SW480 (cell line): ENCODE measurements around the gene NEGR1.

Experiments used
- DNase-seq: peaks from one replicate; pipeline ENCODE4 v3.0.0-alpha.2; 2016; ENCODE audit warnings: low spot score

The NEGR1 gene

GRCh38 chr1:72023063-72023930 lies 259.0 kb downstream of the NEGR1 start:
- no peak for DNase-seq

DNA sequence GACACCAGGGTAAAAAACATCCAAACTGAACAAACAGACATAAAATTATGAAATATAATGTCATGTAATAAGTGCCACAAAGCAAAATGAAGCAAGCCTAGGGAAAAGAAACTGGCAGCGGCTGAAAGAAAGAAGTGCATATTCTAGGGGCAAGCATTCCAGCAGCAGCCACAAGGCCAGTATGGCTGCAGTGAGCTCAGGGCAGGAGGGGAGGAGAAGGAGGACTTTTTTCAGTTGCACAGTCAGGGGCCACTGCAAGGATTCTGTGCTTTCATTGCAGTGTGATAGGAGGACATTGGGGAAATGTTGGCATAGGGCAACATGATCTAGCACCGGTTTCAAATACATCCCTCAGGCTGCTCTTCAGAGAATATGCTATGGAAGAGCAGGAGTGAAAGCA lies 263.8 kb downstream of the NEGR1 start:
- DNase-seq = no peak

GRCh38 chr1:72015006-72015405 lies 267.3 kb downstream of the NEGR1 start:
- DNase-seq = no peak

GRCh38 chr1:72013161-72013560 lies 269.2 kb downstream of the NEGR1 start:
- no peak for DNase-seq

GRCh38 chr1:72011721-72012120 lies 270.6 kb downstream of the NEGR1 start:
- DNase-seq = no peak

- DNase-seq = no peak
Observed at GRCh38 chr1:72010094-72010431, 272.3 kb downstream of the NEGR1 start.

GRCh38 chr1:72009173-72010093 lies 272.9 kb downstream of the NEGR1 start:
- DNase-seq = no peak

DNA sequence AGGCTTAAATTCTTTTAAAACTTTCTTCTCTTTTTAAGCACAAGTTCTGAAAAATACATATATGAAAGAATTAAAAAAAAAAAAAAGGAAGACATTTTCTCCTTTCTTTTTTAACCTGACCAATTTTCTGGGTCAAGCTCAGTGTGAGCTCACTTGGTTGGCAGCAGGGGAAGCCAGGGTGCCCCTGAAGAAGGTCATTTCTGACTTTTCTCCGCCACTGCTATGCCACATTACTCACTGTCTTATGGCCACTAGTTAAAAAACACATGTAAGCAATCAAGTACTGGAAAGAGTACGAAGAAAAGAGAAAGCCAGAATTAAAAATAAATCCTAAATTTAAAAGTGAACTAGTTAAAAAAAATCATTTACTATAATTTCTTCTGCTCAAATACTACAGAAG lies 275.0 kb downstream of the NEGR1 start:
- DNase-seq = no peak

DNA sequence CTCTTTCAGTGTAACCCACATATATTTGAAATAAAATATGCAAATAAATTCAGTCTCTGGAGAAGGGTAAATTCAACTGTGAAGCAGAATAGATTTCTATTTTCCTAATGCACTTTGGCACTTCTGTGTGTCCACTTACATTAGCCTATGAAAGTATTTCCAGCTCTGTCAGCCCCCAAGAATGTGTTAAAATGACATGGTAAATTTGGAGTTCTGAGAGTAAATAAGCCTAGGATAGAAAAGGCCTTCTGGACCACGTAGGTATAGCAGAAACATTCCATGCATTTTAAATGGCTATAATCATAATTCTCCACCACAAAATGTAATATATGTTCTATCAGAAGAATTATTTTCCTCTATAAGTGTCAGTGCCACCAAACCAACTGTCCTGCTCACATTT lies 276.2 kb downstream of the NEGR1 start:
- no peak for DNase-seq

DNA sequence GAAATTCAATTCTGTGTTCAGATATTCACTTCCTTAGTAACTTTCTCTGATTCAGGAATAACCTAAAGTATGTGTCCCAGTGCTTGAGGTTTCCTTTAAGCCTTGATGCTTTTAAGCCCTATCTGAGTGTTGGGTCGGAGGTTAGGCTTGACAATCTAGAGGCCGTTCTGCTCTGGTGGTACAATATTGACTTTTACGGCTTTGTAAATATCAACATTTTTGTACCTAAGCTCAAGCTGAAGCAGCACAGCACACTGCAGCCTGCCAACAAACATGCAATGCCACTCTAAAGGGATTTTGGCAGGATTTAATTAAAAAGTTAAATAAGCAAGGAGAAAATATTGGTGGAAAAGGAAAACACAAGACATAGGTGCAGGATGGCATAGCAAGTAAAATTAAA lies 279.2 kb downstream of the NEGR1 start:
- DNase-seq = no peak

GRCh38 chr1:72000809-72001208 lies 281.5 kb downstream of the NEGR1 start:
- DNase-seq = no peak

- DNase-seq = no peak
Observed at GRCh38 chr1:71994646-71995045, 287.7 kb downstream of the NEGR1 start.

- DNase-seq = no peak
Observed at GRCh38 chr1:71987181-71987580, 295.2 kb downstream of the NEGR1 start.

GRCh38 chr1:71986160-71986559 lies 296.2 kb downstream of the NEGR1 start:
- DNase-seq = no peak

DNA sequence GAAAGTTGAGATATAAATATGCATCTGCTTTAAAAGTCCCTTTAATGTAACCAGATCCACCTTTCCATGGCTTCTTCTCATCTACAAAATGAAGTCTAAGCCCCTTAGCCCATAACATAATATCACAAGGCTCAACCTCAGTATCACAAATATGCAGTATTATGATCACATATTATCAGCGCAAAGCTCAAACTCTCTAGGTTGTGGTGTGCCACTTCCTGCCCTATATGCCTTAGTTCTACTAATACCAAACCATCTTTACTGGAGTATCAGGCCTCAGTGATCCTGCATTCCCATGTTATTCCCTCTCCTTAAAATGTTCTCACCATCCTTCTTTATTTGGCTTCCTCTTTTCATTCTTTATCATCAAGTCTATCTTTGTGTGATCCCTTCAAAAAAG lies 301.8 kb downstream of the NEGR1 start:
- no peak for DNase-seq

GRCh38 chr1:71979882-71980281 lies 302.5 kb downstream of the NEGR1 start:
- no peak for DNase-seq

DNA sequence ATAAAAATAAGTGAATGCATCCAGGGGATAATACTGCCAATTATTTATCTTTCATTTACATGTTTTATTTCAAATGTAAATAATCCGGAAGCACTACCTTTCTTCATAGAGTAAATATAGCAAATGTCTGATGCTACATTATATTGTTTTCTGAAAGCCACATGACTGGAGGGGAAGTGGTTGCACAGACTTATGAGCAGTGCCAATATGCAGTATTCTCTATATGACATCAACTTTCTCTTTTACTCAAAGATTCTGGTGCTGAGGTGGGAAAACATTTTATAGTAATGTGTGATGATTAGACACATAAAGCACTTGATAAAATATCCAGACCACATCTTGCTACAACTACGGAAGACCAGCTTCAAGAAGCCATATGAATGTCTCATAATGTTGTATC lies 314.7 kb downstream of the NEGR1 start:
- DNase-seq = no peak

DNA sequence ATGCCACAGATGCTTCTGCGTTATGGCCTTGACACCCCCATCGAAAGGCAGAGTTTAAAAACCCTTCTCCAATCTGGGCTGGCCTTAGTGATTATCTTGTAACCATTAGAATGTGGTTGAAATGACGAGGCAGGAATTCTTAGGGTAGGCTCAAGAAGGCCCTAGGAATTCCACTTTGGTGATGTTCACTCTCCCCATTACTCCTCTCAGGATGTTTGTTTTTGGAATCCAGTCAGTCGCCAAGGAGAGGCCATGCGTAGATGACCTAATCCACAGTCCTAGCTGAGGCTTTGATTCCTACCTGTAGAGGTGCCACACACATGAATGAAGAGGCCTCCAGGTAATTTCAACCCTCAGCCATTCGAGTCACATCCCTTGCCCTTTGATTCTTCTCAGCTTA lies 318.2 kb downstream of the NEGR1 start:
- DNase-seq = no peak

DNA sequence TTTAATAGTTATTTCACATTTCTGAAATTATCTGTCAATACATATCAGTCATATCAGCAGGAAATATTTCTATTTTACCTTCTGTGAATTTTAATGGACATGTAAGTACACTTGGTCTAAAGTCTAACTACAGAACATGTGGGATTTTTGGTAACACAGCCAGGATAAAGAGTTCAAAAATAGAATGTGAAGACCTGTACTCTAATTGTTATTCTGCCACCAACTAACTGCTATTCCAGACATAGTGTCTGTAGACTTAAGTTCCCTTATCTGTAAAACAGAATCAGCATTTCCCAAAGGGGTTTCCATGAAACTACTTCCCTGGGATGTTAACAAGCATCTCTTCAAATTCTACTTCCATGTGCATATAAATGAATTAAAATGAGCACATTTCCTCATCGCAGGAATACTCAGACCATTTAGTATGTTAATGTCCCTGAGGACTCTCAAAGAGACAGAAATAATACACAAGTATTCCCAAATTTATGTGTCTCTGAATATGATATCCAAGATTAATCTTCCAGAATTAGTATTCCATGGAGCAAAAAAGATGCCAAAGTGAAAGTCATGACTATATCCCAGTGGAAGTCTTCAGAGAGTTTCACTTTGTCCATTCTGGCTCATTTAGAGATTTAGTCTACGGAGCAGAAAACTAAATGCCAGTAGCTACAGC lies 325.6 kb downstream of the NEGR1 start:
- DNase-seq = no peak

GRCh38 chr1:71950579-71950978 lies 331.8 kb downstream of the NEGR1 start:
- DNase-seq = no peak

DNA sequence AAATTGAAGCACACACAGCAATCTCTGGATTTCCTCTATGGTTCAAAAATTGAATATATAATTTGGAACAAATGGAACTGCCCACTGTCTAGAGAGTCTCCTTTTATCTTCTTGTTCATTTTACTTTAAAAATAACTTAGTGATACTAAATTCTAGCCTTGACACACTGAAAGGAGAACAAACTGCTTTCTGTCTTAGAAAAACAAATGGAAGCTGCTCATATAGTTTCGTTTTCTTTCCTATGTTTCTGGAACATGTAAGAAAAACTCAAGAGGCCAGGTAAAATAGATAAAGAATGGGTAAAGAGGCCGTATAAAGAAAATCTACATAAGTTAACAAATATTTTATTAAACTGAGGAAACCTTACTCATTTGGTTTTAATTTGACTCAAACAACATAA lies 332.7 kb downstream of the NEGR1 start:
- no peak for DNase-seq

- DNase-seq = no peak
Observed at GRCh38 chr1:71948561-71948960, 333.8 kb downstream of the NEGR1 start.

GRCh38 chr1:71944006-71944405 lies 338.3 kb downstream of the NEGR1 start:
- DNase-seq = peak; percentile 1
